Renal cortex interstitium (tissue), 11 donors: ENCODE measurements around the gene COL27A1. TPM values are rescaled to one million over a fixed set of nuclear protein-coding genes. Genes with fewer than 3 reads are reported as not detected.

ENCODE experiments used
- DNase-seq, 11 donors: peaks; one replicate each; pipeline ENCODE4 v3.0.0-alpha.2; 2013; ENCODE audit warnings: low read depth in 9 of 11, low spot score in 4 of 11; ENCODE audit errors: extremely low read depth in 1 of 11
- polyA plus RNA-seq, 3 donors: library from polyadenylated mRNA; unstranded; fragments of 120-200 nt; gene quantifications; one replicate each; pipeline ENCODE4 v1.2.1, GENCODE V29; 2013; ENCODE audit not compliant: insufficient read length in 3 of 3

COL27A1 gene
- polyA plus RNA-seq, 3 donors = 28.8 to 61.9 (median 35.1) TPM

DNA sequence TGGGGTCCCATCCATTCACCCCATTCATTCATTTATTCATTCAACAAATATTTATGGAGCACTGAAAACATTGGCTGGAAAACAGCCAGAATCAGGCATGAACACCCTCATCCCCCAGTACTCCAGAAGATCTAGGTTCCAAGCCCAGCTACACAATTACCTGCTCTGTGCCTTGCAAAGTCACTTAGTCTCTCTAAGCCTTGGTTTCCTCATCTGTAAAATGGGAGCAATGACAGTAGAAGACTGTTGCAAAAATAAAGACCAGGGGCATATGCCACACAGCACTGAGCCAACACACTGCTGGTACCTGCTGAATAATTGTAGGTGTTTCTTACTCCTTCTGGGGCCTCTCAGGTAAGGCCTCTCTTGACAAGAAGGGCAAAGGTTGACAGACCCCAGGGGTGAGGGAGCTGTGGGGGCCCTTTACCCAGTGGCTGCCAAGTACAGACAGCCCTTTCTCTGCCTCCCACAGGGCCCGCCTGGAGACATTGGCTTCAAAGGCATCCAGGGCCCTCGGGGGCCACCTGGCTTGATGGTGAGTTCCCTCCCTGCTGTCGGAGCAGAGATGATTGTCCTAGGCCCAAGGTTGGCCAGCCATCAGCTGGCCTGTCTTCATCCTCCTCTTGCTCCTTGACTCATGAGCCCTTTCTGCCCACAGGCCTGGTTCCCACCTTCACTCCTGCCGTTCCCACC is 145.0 kb downstream of the COL27A1 start:
- DNase-seq = no peak

DNA sequence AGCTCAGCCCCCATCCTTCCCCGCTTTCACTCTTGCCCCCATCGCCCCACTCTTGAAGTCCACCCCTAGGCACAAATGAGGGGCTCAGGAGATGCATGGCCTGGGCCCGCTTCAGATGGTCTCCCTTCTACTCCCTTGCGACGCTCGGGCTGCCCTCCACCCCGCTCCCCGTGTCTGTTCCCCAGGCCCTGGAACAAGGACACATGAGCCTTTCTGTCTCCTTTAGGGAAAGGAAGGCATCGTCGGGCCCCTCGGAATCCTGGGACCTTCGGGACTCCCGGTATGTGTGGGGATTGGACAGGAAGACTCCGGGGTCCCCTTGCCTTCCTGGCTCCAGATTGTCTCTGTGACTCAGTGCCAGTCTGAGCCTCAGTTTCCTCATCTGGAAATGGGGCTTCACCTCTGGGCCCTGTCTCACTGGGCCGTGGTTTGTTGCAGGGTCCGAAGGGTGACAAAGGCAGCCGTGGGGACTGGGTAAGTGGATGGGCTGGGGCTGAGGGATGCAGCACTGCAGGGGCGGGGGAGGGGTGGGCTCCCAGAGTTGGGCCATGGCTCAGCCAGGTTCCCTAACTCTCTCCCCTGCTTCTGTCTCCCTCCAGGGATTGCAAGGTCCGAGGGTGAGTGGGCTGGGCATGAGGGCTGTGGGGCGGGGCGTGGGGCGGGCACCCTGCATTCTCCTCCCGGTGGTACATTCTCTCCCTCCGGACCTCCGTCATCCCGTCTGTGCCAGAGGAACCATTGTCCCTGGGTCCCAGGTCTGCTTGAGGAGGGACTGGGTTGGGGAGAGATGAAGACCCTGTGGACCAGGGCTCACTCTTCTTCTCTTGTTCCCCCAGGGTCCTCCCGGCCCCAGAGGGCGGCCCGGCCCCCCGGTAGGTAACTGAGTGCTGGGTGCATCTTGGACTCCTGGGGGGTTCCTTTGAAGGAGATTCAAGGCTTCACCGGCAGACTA is 145.8 kb downstream of the COL27A1 start:
- no peak for DNase-seq

DNA sequence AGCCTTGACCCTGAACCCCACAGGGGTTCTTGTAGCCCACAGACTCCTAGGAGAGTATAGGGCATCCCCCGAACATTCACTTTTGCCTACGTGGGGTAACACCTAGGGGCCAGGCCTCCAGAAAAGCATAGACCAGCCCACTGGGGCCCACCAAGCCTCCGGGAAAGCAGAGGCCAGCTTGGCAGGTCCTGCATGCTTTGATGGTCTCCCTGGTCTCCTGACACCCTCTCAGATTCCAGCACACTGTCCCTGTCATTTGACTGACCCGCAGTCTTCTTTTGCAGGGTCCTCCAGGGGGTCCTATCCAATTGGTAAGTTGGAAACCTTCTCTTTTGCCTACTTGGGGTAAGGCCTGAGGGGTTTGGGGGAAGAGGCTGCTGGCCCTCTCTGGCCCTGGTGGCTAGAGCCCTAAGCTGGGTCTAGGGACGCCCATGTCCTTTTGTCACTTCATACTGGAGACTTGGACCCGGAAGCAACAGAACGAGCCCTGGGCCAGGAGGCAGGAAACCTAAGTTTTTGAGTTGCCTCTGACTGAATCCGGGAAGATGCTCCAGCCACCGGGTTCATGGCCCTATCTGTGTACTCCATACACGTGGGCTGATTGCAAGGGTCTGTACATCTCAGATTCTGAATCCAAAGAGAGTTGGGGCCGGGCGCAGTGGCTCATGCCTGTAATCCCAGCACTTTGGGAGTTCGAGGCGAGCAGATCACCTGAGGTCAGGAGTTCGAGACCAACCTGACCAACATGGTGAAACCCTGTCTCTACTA is 146.6 kb downstream of the COL27A1 start:
- no peak for DNase-seq

DNA sequence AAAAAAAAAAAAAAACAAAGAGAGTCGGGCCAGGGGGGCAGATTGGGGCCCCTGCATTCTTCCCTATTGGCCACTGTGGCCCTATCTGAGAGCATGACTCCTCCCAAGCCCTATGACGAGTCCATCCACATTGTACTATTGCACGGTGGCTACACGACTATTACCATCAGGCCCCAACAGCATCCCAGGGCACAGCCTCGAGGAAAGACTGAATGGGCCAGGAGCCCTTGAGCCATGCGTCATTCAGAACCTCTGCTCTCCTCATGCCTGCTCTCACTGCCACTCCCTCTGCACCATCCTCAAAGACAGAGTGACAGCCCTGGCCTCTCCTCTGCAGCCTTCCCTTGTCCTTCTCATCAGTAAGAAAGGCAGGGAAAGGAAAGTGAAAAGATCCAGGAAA is 147.4 kb downstream of the COL27A1 start:
- DNase-seq = no peak

DNA sequence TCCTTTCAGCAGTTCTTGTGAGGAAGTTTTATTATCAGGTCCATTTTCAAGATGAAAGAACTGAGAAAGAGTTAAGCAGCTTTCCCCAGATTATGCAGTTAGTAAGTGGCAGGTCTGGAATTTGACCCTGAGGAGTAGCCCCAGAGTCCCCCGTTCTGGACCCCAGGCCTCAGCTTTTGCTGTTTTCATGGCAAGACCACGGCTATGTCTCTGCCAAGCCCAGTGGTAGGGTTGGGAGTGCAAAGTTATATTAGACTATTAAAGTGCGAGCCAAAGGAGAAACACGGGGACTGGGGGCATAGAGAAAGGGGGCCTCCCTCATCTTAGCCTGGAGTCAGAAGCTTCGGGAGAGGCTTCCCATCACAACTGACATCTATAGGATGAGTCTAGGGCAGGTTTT is 148.2 kb downstream of the COL27A1 start:
- DNase-seq = no peak

DNA sequence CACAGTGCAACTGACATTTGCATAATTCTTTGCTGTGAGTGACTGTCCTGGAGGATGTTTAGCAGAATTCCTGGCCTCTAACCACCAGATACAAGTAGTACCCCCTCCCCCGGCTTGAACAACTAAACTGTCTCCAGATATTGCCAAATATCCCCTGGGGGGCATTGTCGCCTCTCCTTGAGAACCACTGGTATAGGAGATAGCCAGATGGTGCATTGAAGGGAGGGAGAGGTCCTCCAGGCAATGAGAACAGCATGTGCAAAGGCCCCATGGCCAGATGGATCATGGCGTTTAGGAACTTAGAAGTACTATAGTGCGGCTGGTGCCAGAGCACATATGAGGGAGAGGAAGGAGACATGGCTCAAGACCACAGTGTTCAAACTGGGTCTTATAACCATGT is 148.6 kb downstream of the COL27A1 start:
- DNase-seq = no peak

DNA sequence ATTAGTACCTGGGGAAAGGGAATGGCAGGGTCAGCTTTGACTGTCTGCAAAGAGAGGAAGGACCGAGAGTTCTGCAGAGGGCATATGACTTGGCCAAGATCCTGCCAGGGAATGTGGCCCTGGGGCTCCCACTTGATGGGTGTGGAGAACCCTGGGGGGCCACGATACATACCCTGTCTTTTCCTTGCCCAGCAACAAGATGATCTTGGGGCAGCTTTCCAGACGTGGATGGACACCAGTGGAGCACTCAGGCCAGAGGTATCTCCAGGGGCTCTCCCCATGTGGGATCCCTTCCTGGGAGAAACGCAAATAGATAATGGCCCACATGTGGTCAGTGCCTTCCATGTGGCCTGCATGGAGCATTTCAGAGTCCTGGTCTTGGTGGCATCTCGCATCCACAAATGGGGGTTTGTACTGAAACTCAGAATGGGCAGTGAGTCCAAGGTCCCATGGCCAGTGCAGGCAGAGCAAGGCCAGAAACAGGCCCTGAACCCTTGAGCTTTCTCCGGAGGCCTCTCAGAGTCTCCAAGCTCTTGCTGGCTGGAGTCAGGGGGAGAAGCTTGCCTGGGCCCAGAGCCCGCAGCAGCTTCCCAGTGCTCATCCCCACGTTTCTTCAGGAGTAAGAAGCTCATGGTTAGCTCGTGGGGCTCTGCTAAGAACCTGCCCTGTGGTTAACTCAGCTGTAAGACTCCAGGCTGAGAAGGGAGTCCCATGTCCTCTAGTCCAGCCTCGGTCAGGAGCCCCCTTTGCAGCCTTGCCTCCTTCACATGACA is 149.3 kb downstream of the COL27A1 start:
- DNase-seq = no peak

DNA sequence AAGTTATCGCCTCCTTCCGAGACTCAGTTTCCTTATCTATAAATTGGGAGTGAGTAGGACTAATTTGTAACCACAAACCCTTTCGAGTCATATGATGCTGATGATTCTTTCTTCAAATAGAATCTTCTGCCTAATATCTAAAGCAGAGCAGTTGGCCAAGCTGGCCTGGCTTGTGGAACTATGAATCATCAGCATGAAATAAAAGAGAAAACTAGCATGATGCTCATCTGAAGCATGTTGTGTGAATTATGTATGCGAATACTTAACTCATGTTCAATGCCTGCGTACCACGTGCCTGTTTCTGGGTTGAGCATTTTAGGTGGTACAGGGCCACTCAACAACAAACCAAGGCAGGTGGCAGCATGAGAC is 152.5 kb downstream of the COL27A1 start:
- DNase-seq = no peak

DNA sequence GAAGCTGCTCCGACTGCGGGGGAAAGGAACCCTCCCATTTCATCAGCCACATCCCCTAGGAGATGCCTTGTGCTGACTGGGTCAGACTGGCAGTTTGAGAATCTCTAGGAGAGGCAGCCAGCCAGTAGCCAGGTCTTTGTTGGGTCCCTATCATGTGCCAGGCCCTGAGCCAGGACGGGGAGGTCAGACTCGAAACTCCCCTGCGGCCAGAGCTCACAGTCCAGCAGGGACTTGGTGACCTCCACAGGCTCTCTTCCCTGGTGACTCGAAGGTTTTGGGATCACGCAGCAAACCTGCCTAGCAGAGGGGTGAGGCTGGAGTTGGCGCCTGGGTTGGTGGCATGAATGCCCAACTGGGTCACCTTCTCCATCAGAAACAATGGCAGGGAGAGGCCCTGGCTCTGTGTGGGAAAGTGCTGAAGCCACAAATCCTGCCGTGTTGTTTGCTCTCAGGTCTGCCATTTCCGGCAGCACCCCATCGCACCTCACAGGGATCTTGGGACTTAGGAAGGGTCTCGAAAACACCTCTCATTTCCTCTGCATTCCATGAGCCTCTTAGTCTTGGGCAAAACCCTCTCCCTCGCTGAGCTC is 153.1 kb downstream of the COL27A1 start:
- no peak for DNase-seq

DNA sequence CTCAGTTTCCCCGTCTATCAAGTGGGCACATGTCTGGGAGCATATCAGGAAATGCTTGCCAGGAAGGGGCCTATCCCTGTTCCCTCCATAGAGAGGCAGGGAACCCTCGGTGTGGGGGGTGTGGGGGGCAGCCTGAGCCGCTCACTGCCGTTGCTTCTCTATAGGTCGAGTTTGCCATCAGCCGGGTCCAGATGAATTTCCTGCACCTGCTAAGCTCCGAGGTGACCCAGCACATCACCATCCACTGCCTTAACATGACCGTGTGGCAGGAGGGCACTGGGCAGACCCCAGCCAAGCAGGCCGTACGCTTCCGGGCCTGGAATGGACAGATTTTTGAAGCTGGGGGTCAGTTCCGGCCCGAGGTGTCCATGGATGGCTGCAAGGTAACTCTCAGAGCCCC is 153.8 kb downstream of the COL27A1 start:
- DNase-seq = no peak

DNA sequence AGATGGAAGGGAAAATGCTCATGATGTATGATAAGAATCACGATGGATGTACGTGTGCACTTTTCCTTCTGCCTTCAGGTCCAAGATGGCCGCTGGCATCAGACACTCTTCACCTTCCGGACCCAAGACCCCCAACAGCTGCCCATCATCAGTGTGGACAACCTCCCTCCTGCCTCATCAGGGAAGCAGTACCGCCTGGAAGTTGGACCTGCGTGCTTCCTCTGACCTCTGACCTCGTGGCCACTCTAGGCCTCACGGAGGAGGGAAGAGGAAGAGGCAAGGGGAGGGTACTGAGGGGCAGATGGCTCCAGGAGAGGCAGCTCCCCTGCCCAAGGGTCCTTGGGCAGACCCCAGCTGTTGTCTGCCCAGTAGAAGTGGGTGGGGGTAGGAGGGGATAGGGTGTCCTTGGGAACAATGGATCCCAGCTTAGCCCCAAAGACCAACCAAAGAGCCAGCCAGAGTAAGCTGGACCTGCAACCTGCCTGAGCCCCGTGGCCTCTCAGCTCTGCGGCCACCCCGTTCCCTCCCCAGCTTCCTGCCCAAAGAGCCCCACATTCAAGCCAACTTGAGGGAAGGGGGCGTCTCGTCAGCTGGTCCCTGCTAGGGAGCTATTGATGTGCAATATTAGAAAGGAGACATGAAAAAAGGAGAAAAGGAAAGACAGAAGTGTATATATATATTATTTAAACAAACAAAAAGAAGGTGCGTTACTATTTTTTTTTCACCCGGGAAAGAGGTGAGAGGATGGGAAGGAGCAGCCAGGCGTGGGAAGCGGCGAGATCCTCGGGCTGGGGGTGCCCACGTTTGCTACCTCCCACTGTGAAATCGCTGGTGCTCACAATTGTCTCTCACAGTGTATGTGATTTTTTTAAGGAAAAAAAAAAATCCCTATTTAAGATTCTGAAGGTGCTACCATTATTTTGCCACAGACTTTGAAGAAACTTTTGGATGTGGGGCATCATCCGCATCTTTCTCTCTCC is 155.4 kb downstream of the COL27A1 start:
- DNase-seq = no peak

DNA sequence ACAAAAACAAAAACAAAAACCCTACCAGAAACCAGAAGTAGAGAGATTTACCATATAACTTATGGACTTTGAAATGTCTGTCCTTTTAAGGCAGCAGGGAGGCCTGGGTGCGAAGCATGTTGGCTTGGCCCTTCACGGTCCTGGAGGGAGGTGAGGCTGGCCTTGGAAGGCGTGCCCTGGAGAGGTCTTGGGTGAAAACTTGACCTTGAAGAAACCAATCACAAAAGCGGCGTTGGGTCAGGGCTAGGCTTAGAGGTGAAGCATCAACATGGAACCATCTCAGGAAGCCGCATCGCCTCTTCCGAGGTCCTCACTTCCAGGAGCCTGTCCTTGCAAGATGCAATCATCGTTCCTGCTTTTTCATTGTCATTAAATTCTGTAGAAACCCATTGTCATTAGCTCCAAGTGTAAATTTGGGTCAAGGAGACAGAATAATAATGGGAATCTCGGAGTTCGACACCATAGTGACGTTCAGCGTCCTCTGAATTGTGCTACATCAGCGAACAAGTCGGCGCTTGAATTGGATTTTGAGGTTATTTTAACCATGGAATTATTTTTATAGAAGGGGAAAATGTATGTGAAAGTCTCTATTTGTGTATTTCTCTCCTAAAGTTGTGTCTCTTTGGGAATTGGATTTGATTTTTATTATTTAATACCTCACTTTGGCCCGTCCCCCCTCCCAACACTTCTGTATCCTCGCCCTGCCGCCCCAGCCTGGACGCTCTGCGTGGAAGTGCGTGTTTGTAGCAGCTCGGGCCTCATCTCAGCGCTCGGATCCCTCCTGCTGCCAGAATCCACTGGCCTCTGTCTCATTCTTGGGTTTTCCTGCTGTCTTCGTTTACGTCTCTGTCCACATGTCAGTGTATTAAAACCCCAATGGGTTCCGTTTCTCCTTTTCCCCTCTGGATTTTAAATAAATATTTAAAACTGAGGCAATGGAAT is 156.5 kb downstream of the COL27A1 start:
- DNase-seq = no peak

DNA sequence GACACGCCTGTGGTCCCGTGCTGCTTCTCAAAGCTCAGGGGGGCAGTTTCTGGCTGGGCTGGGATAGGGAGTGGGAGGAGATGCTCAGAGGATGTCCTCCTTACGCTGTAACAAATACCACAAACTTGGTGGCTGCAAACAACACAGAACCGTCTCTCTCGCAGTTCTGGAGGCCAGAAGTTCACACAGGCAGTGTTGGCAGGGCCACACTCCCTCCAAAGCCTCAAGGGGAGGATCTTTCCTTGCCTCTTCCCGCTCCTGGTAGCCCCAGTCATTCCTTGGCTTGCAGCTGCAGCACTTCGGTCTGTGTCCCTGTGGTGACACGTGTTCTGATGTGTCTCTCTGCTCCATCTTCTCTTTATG is 157.2 kb downstream of the COL27A1 start:
- no peak for DNase-seq

DNA sequence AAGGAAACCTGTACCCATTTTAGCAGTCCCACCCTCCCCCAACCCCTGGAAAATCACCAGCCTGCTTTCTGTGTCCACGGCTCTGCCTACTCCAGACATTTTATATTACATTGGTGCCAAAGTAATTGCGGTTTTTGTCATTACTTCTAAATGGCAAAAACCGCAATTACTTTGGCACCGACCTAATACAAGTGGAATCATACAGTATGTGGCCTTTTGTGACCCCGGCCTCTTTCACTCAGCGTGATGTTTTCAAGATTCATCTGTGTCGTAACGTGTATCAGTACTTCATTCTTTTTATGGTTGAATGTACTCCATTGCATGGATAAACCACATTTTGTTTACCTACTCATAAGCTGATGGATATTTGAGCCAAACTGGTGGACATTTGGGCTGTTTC is 157.8 kb downstream of the COL27A1 start:
- DNase-seq = no peak

DNA sequence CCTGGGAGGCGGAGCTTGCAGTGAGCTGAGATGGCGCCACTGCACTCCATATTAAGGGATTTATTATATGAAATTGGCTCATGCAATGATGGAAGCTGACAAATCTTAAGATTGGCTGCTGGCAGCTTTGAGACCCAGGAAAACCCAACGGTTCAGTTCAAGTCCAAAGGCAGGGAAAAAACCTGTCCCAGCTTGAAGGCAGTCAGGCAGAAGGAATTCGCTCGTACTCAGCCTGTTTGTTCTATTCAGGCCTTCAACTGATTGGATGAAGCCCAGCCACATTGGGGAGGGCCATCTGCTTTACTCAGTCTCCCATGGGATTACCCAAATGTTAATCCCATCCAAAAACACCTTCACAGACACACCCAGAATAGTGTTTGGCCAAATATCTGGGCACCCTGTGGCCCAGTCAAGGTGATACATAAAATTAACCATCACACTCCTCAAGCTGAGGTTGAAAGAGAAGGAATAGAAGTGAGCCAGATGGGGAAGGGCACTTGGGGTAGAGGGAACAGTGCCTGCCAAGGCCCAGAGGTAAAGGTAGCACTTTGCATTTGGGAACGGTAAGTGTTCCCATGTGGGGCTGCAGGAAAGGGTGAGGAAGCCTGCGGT is 159.0 kb downstream of the COL27A1 start:
- DNase-seq = no peak
